GM21423 (cell line): Measurements from ENCODE around the gene ABCA1.
"Not testable (repeated sequence)": the region's sequence is repeated elsewhere in the genome, so short reads cannot be mapped to it uniquely, and the experiment has no call there.

Experiments used
- ATAC-seq: cut with Tn5 transposase; IDR thresholded peaks from one replicate; pipeline ENCODE4 v1.9.1; 2021; ENCODE audit warnings: mild to moderate bottlenecking, moderate library complexity; ENCODE audit not compliant: unreplicated experiment

ABCA1 gene

GRCh38 chr9:104927912-104928740, at the start of gene ABCA1:
TSS of gene ABCA1 (minus strand) at chr9:104928155. CDS start at chr9:104903679, 24,476 bp downstream.
- ATAC-seq: peak; percentile 37

- no peak for ATAC-seq
These were observed 49.6 kb upstream of the ABCA1 start for GRCh38 chr9:104977580-104977979.

GRCh38 chr9:104977168-104977567, 49.2 kb upstream of the ABCA1 start:
- ATAC-seq: no peak

GRCh38 chr9:104975966-104976595, 48.1 kb upstream of the ABCA1 start:
- ATAC-seq: not testable (repeated sequence)

GRCh38 chr9:104974053-104974962, 46.4 kb upstream of the ABCA1 start:
- no peak for ATAC-seq

GRCh38 chr9:104972242-104972866, 44.4 kb upstream of the ABCA1 start:
- no peak for ATAC-seq

- ATAC-seq: no peak
These were observed 43.6 kb upstream of the ABCA1 start for GRCh38 chr9:104971511-104971910.

GRCh38 chr9:104970271-104970987, 42.5 kb upstream of the ABCA1 start:
- no peak for ATAC-seq

- ATAC-seq: no peak
These were observed 41.2 kb upstream of the ABCA1 start for GRCh38 chr9:104969116-104969515.

- ATAC-seq: peak; percentile 100
These were observed 40.3 kb upstream of the ABCA1 start for GRCh38 chr9:104968025-104968982.

- no peak for ATAC-seq
These were observed 35.1 kb upstream of the ABCA1 start for GRCh38 chr9:104963076-104963475.

- ATAC-seq: no peak
These were observed 33.9 kb upstream of the ABCA1 start for GRCh38 chr9:104961701-104962359.

GRCh38 chr9:104961238-104961637, 33.3 kb upstream of the ABCA1 start:
- ATAC-seq: peak; percentile 83

GRCh38 chr9:104960662-104961061, 32.7 kb upstream of the ABCA1 start:
- ATAC-seq: no peak

GRCh38 chr9:104958751-104959150, 30.8 kb upstream of the ABCA1 start:
- ATAC-seq: no peak

GRCh38 chr9:104958006-104958405, 30.1 kb upstream of the ABCA1 start:
- not testable (repeated sequence) for ATAC-seq

GRCh38 chr9:104951487-104951886, 23.5 kb upstream of the ABCA1 start:
- ATAC-seq: no peak

GRCh38 chr9:104950838-104951237, 22.9 kb upstream of the ABCA1 start:
- no peak for ATAC-seq
